Measurements from ENCODE around the gene ZNF598.
"Not testable (repeated sequence)": the region's sequence is repeated elsewhere in the genome, so short reads cannot be mapped to it uniquely, and the experiment has no call there.

ZNF598 gene

DNA sequence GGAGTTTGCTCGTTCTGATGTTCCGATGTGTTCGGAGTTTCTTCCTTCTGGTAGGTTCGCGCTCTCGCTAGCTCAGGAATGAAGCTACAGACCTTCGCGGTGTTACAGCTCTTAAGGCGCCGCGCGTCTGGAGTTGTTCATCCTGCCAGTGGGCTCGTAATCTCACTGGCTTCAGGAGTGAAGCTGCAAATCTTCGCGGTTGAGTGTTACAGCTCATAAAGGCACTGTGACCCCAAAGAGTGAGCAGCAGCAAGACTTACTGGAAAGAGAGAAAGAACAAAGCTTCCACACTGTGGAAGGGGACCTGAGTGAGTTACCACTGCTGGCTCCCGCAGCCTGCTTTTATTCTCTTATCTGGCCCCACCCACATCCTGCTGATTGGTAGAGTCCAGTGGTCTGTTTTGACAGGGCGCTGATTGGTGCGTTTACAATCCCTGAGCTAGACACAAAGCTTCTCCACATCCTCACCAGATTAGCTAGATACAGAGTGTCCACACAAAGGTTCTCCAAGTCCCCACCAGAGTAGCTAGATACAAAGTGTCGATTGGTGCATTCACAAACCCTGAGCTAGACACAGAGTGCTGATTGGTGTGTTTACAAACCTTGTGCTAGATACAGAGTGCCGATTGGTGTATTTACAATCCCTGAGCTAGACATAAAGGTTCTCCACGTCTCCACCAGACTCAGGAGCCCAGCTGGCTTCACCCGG is 52.0 kb downstream of the ZNF598 start:
- DNase-seq, result not testable (repeated sequence)

DNA sequence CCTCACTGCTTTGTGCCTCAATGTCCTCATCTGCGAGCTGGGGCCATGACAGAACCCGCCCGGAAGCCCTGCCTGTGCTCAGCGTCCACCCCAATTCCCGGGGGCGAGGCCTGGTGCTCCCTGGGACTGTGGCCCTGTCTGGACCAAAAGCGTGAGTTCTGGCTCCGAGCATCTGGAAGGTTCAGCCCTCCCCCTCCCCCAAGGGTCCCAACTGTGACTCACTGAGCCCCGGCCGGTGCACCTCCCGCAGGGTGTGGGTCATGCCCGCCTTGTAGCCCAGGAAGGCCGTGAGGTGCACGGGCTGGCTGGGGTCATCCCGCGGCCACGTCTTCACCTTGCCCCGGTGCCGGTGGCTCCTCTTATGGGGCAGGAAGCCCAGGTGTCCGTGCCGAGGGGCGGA is 55.9 kb downstream of the ZNF598 start:
- DNase-seq, result no peak

DNA sequence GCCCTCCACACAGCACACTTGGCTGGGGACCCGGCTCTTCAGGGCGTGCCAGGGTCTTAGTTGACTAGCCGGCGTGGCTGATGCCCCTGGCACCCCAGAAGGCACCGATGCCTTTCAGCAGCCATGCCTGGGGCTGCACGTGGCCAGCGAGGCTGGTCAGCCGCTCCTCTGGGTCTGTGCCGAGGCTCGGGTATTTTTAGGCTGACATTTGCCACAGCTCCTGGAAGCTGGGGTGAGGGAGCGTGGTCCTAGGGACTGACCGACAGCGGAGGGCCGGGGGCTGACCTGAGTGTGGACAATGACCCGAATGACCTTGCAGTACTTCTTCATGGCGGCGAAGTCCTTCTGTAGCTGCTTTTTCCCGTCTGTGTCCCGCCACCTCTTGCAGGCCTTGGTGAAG is 59.1 kb downstream of the ZNF598 start:
- DNase-seq, result no peak

DNA sequence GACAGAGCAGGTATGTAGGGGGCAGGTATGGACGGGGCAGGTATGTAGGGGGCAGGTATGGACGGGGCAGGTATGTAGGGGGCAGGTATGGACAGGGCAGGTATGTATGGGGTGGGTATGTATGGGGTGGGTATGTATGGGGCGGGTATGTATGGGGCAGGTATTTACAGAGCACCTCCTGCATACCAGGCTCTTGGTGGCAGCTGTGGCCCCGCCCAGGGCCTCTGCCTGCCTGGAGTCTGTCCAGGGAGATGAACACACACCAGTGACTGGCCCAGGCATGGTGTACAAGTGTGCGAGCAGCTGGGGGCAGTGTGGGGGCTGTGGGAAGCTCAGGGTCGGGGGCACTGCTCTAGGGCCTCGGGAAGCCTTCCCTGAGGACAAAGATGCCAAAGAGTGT is 59.6 kb downstream of the ZNF598 start:
- DNase-seq, result no peak

DNA sequence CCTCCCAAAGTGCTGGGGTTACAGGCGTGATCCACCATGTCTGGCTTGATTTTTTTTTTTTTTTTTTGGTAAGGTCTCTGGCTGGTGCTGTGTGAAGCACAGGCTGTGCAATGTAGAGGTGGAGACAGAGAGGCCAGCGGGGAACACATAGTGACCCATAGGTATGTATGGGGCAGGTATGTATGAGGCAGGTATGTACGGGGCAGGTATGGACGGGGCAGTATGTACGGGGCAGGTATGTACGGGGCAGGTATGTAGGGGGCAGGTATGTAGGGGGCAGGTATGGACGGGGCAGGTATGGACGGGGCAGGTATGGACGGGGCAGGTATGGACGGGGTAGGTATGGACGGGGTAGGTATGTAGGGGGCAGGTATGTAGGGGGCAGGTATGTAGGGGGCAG is 60.1 kb downstream of the ZNF598 start:
- DNase-seq, result no peak
